ENCODE measurements around the gene SFT2D1.

The SFT2D1 gene

DNA sequence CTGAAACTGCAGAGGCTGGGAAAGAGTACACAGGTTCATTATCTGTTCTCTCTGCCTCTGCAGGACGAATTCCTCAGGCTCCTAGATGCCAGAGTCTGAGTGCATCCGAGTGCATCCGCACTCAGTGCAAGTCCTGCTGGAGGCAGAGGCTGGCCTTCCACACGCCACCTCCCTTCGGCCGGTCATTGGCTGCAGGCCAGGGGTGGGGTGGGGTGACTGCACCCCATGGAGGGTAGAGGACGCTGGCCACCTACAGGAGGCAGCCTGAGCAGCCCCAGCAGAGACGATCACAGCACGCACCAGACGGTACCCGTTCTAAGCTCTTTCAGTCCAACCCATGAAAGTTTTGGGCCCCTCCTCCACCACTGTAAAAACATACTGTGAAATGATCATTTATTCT is 11.7 kb downstream of the SFT2D1 start:
- H3K9me3 Mint-ChIP-seq, result no peaks in the 10 kb centered on the region
- no peak for ATAC-seq

DNA sequence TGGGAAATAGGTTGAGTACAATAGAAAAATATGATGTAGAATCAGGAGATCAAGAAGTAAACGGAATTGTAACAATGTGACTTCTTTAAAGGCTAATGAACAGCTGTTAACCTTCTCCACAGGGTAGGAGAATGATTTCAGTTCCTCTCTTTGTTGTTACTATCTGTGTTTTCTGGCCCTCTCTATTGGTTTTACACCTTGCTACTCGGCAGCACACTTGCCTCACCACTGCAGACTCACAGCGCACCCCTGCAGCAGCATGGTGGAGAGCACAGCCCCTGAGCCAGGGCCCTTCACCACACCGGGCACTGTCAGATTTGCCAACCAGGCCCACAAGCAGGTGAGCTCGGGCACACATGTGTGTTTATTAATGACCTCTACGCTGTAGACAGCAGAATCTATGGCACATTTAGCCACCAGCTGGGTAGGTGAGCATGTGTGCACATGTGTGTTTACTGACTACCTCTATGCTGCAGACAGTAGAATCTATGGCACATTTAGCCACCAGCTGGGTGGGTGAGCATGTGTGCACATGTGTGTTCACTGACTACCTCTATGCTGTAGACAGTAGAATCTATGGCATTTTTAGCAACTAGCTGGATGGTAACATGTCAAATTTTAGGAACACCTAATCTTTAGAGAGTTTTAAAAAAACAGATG is 16.8 kb downstream of the SFT2D1 start:
- H3K27me3 Mint-ChIP-seq, result no peaks in the 10 kb centered on the region
- no peaks in the 10 kb centered on the region for H3K9me3 Mint-ChIP-seq
- DNase-seq (no peak), ATAC-seq (no peak)
- H3K27ac Mint-ChIP-seq, result no peak overlapping the region
- H3K4me1 Mint-ChIP-seq, result peaks cover 9% of the 10 kb centered on the region
- no peak overlapping the region for H3K4me3 Mint-ChIP-seq

More for the DNA sequence above, 11.7 kb downstream of the SFT2D1 start:
- Mint-ChIP-seq H3K27me3 (no peaks in the 10 kb centered on the region), H3K4me3 (no peak overlapping the region), H3K4me1 (peaks cover 42% of the 10 kb centered on the region), H3K27ac (no peak overlapping the region)
- no peak for DNase-seq

DNA sequence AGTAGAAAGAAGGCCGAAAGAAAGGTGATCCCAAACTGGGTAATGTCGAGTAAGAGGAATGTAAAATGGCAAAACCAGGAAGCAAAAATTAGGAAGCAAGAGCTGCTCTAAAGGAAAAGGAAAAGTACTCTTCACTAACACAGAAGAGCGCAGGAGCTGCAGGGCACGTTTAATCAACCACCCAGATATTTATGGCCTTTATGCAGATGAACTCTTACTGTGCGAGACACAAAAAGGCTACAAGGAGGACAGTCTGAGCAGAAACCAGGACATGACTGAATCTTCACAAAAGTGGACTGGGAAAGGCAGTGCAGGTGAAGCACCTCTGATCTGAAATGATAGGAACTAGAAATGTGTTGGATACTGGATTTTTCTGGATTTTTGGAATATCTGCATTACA is 18.9 kb downstream of the SFT2D1 start:
- Mint-ChIP-seq H3K27ac (no peak overlapping the region), H3K4me3 (no peak overlapping the region), H3K27me3 (no peaks in the 10 kb centered on the region), H3K4me1 (peaks cover 4% of the 10 kb centered on the region), H3K9me3 (no peaks in the 10 kb centered on the region)
- ATAC-seq (no peak), DNase-seq (no peak)

DNA sequence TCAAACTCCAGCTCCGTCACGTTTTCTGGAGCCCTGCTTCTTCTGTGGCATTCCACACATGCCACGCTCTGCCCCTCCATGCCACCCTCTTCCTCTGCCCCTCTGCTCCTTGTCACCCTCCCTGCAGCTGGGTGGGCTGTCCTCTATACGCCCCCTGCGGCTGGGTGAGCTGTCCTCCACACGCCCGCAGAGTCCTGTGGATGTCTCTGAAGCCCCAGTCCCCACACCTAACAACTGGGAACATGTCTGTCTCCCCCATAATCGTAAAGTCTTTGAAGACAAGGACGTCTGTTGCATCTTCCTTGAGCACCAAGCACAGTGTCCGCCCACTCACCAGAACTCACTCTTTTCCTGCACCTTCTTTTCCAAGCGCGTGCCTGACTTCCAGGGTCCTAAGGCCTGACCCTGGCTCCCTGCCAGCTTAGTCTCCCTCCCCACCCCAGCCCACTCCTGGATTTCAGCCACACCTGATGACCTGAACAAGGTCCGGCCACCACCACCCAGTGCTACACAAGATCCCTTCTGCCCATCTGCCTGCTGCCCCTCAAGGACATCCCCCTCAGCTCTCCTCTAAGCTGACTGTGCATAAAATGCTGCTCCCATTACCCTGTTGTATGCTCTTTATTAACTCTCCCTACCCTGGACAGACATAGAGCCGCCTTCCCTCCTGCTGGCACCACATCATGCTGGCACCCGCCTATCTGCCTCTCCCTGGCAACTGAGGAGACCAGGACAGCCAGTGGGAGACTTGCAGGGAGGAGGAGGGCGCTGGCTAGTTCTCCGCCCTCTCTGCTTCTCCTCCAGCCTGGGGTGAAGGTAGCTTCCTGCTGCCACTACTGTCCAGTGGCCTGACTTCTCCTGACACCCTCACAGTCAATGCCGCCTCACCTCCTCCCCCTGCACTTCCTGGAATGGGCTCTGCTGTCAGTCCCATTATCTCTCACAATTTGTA is 23.4 kb downstream of the SFT2D1 start:
- Mint-ChIP-seq H3K27ac (peak overlapping the region in 1 of 2 donors; percentile 5), H3K4me1 (no peaks in the 10 kb centered on the region)
- DNase-seq, result no peak

DNA sequence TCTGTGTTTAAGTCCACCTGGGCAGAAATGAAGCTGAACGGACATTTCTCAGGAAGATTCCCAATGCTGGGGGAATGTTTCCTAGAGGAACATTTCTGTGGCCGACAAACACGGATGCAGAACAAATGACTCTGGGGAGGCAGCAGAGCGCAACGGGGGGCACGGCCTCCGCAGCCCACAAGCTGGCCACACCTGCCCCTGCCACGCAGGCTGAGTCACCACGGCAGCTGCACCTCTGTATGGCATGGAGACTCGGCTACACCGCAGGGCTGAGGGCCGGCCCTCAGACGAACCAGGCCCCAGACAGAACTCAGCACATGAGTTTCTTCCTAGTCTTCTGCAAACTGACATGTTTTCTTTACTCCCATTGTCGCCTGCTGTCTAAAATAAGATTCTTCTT is 24.1 kb downstream of the SFT2D1 start:
- no peaks in the 10 kb centered on the region for H3K9me3 Mint-ChIP-seq
- DNase-seq (no peak), ATAC-seq (no peak)
- H3K4me3 Mint-ChIP-seq, result no peak overlapping the region
- H3K27ac Mint-ChIP-seq, result no peak overlapping the region
- H3K4me1 Mint-ChIP-seq, result no peaks in the 10 kb centered on the region
- no peaks in the 10 kb centered on the region for H3K27me3 Mint-ChIP-seq

More for the DNA sequence above, 23.4 kb downstream of the SFT2D1 start:
- no peak for ATAC-seq
- Mint-ChIP-seq H3K9me3 (no peaks in the 10 kb centered on the region), H3K4me3 (no peak overlapping the region), H3K27me3 (no peaks in the 10 kb centered on the region)

DNA sequence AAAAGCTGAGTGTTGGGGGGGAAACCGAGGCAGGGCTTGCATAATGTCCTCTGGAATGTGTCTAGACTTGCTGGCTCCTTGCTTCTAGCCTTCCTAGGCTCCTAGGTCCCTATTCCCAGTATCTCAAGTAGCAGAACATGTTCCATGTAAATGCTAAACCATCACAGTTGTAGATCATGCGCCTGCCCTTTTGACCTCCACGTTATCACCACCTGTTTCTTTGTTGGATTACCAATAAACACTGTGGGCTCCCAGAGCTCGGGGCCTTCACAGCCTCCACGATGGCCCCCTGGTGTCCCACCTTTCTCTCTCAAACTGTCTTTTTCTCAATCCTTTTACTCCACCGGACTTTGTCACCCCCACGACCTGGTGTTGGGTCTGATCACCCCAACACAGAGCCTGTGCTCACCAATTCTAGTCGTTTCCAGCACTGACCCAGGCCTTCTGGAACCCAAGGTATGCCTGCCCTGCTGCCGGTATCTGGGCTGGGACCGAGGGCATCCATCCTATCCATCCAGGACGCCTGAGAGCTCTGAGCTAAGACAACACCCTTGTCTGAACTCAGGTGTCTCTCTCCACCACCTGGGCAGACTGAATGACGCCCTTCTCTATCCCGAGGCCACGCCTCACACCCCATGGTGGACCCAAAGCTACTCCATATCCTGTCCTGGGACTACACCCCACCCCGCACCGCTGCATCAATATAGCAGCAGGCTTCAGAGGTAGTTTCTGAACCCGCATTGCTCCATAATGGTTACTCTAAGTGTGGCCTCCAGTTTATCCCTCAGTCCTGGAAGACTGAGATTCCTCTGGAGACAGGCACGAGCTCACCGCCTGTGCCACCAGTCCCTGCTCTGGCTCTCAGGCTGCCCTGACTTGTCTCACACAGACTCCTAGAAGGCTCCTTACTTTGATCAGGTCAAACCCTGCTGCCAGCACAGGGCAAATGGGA is 24.8 kb downstream of the SFT2D1 start:
- Mint-ChIP-seq H3K27ac (peak overlapping the region in 1 of 2 donors; percentile 61), H3K27me3 (no peaks in the 10 kb centered on the region), H3K4me1 (no peaks in the 10 kb centered on the region), H3K9me3 (no peaks in the 10 kb centered on the region), H3K4me3 (no peak overlapping the region)
- peak; percentile 46 for ATAC-seq
- DNase-seq, result no peak

DNA sequence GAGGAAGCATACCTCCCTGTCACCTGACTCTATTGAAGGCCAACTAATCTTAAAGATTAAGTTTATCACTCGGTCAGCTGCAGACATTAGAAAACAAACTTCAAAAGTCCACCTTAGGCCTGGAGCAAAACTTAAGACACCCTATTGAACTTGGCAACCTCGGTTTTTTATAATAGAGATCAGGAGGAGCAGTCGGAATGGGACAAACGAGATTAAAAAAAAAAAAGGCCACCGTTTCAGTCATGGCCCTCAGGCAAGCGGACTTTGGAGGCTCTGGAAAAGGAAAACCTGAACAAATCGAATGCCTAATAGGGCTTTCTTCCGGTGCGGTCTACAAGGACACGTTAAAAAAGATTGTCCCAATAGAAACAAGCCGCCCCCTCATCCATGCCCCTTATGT is 26.9 kb downstream of the SFT2D1 start:
- Mint-ChIP-seq H3K27ac (no peak overlapping the region), H3K9me3 (no peaks in the 10 kb centered on the region), H3K4me3 (no peak overlapping the region), H3K4me1 (no peaks in the 10 kb centered on the region), H3K27me3 (peaks cover 5% of the 10 kb centered on the region)
- no peak for DNase-seq
- no peak for ATAC-seq

DNA sequence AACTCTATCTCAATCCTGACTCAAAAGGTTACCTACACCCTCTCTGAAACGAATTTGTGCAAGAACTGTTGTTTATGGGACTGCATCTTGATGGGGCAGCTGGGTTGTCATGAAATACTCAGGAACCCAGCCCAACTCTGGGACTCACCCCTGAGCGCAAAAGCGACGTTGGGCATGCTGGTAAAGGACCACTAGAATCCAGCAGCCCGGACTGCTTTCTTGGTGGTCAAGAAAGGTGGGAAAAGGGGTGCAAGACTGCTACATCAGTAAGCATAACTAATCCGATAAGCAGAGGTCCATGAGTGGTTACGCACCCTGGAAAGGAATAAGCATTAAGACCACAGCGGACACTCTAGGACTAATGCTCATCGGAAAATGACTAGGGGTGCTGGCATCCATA is 27.9 kb downstream of the SFT2D1 start:
- no peak for DNase-seq
- ATAC-seq, result no peak
- no peaks in the 10 kb centered on the region for H3K9me3 Mint-ChIP-seq
- H3K27me3 Mint-ChIP-seq, result peaks cover 15% of the 10 kb centered on the region
- no peak overlapping the region for H3K4me3 Mint-ChIP-seq
- H3K4me1 Mint-ChIP-seq, result no peaks in the 10 kb centered on the region
- no peak overlapping the region for H3K27ac Mint-ChIP-seq

DNA sequence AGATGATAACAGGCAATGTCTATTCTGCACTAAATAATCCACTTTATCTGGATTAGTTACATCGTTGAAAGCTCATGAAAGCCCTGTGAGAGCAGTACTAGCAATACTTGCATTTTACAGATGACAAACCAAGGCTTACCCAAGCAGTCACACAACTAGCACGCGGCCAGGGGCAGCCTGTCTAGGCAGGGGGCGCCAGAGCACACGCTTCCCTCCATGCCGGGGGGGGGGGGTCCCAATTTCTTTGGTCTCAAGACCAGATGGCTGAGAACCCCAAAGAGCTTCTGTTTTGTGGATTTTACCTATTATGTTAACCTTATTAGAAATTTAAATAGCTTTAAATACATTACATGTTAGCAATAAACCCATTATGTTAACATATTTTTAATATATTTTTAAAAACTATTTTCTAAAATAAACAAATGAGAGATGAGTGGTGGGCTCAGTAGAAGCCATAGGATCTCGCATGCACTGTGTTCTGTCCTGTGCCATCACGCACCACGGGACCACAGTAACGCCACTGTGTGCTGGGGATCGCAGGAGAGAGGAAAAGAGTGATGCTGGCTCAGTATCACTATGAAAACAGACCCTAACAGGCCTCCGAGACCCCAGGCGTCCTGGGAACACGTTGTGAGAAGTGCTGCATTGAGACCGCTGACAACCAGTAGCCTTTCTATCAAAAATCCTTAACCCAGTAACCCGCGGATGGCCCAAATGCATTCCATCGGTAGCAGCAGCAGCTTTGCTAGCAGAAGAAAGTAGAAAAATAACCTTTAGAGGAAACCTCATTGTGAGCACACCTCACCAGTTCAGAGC is 28.9 kb downstream of the SFT2D1 start:
- peak; percentile 94 for ATAC-seq
- Mint-ChIP-seq H3K4me1 (no peaks in the 10 kb centered on the region), H3K4me3 (no peak overlapping the region), H3K9me3 (no peaks in the 10 kb centered on the region), H3K27me3 (peaks cover 25% of the 10 kb centered on the region), H3K27ac (no peak overlapping the region)
- DNase-seq, result peak; percentile 42 to 57

DNA sequence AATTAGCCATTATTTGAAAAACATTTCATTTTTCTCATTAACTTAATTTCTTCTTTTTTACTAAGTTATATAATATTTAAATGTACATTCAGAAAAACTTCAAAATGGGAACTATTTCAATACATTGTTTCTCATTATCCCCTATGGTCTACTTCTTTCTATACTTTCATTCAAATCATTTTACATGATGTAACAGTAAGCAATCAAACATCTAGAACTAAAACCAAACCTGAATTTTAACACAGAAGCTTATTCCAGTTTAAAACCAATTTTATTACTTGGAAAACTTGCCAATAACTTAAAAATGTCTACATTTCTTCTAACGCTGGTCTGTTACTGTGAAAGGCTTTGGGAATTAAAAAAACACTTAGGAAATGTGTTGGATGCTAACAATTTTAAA is 29.5 kb downstream of the SFT2D1 start:
- Mint-ChIP-seq H3K27ac (no peak overlapping the region), H3K27me3 (peaks cover 28% of the 10 kb centered on the region), H3K4me1 (no peaks in the 10 kb centered on the region), H3K9me3 (no peaks in the 10 kb centered on the region), H3K4me3 (no peak overlapping the region)
- ATAC-seq (no peak), DNase-seq (no peak)

DNA sequence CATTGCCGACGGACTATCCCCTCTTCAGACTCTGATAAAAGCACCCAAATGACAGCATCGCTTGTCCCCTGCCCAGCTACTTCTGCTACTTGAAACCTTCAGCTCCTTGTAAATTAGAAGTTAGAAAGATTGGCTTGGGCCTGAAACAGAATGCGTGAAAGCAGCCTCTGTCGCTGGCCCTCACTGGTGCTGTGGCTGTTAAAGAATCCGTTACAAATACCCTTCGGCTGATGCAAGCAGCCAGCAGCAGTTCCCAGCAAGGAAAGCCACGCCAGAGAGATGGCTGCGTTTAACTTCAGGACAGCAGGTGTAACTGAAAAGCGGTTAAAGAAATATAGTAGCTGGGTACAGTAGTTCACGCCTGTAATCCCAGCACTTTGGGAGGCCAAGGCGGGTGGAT is 31.7 kb downstream of the SFT2D1 start:
- Mint-ChIP-seq H3K4me3 (no peak overlapping the region), H3K27ac (no peak overlapping the region), H3K4me1 (no peaks in the 10 kb centered on the region), H3K9me3 (no peaks in the 10 kb centered on the region), H3K27me3 (peaks cover 45% of the 10 kb centered on the region)
- ATAC-seq (no peak), DNase-seq (no peak)

DNA sequence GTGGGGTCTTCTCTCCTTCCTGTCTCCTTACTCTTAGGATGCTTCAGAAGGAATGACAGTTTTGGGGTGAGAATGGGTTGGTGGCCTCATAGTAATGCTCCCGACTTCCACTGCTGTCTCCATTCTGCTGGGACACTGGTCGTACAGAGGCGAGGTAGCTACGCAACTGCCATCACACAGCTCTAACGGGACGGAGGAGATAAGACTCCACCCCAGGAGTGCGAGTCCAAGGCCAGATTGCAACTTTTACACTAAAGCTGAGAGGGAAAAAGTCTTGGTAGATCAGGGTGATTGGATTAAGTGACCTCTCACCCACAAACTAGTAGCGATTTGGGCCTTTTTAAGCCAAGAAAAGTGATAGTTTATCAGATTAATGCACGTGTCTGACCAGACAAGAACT is 32.4 kb downstream of the SFT2D1 start:
- H3K4me1 Mint-ChIP-seq, result no peaks in the 10 kb centered on the region
- no peak overlapping the region for H3K4me3 Mint-ChIP-seq
- no peak overlapping the region for H3K27ac Mint-ChIP-seq
- no peaks in the 10 kb centered on the region for H3K9me3 Mint-ChIP-seq
- DNase-seq, result no peak
- H3K27me3 Mint-ChIP-seq, result peaks cover 51% of the 10 kb centered on the region
- no peak for ATAC-seq

DNA sequence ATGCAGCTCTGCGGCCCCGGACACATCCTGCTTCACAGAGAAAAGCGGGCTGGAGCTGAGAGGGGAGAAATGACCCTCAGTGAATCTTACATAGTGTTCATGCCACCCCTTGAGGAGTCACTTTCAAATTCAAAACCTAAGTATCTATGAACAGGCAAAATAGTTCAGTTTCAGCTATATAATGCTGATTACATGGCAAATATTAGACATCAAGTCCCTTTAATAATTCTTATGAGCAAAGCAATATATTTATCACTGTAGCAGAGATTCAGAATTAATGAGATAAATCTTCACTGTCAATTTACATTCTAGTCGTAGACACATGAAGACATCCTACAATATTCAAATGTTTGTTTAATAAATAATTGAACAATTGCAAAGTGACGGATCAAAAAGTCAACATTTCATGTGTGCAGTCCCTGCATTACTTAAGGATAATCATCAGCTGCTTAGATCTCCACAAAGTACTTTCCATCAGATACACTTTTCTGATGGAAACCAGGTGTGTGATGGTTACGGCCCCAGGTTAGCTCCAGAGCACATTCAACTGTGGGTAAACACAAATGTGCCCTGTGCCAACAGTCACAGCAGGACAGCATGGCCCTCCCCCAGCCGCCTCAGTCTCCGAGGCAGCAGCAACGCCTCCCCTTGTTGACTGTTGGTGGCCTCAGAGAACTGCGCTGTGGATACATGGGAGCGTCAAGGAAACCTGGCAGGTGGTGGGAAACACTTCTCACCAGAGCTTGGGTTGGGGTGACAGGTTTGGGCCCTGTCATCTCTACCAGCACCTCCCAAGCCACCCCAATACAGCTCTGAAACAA is 33.4 kb downstream of the SFT2D1 start:
- Mint-ChIP-seq H3K4me1 (no peaks in the 10 kb centered on the region), H3K27me3 (peaks cover 57% of the 10 kb centered on the region), H3K27ac (no peak overlapping the region), H3K9me3 (no peaks in the 10 kb centered on the region), H3K4me3 (peak overlapping the region; percentile 54 to 71)
- ATAC-seq (no peak), DNase-seq (no peak)
